AML-193 (cell line): ENCODE measurements around the gene PPP1R10.

Experiments
- DNase-seq, 2 experiments: peaks; one replicate each; lab custom pipeline; 2025; lab: John Stamatoyannopoulos, UW

PPP1R10 gene

DNA sequence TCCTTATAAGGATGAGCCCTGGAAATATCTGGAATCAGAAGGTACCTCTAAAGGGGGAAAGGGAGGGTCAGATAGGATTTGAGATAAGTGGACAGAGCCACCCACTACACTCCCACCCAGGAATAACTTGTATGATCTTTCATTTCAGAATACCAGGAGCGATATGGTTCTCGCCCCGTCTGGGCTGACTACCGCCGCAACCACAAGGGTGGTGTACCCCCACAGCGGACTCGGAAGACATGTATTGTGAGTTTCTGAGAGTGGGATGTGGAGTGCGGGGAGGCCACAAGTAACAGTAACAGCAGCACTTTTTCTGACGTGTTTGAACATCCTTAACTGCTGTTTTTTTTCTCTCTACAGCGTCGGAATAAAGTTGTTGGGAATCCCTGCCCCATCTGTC, 2.5 kb upstream of the PPP1R10 start:
- no peak for DNase-seq

DNA sequence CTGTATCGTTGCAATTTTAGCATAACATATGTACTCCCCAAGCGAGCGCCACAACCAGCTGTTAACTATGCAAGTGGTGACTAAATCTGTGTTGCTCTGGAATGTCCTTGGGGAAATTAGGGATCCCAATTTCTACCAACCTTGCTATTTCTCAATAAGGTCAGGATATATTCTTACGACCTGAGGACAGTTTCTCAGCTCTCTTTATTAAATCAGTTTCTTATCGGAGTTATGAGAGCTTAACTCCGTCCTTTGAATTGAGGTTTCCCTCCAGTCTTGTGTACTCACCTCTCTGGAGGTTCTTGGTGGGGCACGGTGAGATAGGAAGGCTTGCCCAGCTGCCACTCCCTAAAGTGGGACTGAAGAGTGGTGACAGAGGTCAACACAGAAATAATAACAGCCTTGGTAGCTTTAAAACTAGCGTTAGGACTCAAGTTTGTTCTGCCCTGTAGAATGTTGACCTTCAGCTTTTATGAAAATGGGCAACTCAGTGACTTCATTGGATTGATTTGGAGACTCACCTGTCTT, 1.3 kb upstream of the PPP1R10 start:
- DNase-seq, result peak in 1 of 2 experiments; percentile 19

DNA sequence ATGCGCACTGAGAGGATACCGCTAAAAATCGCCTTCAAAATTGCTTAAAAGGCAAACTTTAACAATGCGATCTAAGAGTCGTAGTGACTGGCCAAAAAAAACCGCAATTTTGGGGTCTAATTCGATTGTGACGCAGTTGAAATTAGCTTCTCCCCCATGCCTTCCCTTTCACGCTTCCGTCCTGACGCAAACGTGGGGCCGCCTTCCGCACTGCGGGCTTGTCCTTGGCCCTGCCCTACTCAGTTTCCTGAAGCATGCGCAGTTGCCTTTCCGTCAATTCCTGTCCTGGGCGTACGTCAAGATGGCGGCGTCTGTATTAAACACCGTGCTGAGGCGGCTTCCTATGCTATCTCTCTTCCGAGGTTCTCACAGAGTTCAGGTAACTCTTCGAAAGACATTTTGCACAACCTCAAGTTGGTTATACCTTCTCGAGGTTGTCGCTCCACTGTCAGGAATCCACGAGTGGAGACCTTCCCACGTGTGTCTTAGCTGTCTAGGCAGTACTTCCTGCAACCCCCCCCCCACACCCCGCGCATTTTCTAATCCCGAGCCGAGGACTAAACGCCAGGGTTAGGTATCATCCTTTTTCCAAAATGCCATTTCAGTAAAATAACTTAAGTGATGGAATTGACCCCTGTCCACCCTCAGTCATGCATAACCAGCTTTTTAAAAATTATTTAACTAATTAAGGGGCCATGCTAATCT, 674 bp upstream of the PPP1R10 start, which contains the start of gene MRPS18B:
MRPS18B (plus strand) TSS at position 276 of the 705 bp plus-strand sequence; CDS start at position 302, 26 bp downstream.
- DNase-seq, result peak; percentile 98 to 99

DNA sequence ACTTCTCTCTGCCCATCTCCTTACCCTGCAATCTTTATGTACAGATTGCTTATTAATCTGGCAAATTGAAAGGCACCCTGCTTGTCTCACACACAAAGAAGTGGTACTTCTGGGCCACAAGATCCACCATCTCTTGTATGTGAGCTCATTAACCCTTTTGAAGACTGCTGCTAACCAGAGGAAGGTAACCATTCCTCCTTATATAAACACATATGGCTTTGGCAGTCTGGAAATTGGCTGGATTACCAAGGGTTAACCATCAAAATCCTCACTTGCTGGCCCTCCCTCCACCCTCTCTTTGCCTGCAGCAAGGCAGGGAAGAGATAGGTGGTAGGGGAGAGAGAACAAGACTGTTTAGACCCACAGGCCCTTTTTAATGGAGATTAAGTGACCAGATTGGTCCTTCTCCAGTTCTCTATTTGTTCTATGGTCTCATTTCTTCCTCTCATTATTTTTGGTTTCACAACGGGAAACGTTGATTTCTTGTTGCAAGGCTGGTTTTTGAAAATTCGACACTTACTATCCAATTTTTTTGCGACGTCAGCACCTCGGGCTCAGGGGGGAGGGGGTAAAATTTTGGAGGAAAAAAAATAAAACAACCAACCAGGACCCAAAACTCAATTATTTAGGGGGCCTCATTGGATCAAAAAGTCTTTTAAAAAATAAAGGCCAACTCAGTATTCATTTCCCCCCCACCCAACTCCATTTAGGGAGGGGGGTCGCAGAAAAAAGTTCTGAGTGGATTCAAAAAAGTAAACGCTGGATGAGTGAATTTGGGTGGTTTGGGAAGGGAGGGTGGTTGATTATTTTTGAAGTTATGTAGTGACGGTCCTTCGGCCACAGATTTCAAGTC, 859 bp downstream of the PPP1R10 start:
- peak; percentile 50 to 61 for DNase-seq

DNA sequence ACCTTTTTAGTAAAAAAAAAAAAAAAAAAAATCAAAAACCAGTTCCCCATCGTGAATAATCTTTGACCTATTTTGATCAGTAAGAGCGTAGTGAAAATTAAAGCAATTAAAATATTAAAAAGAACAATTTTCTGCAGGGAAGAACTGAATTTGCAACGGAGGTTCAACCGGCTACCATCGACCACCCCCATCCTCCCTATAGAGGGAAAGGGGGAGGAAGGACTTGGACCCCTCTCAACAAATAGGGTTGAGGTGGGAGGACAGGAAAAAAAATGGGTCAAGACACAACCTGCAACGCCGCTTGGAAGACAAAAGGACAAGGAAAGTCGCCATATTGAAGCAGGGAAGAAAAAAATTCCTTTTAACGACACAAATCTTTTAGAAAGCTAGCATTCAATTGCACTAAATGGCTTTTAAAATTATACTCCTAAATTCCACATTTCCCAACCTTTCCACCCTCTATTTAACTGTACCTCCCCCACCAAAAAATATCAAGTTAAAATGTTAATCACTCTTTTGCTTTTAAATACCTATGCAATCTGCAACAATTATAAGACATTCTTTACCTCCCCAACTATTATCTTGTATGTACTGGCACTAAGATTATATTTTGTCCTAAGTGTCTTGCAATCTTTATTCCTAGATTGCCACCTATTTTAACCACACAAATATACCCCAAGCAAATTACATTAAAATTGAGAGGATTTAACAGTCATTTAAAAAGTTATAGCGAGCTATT, 1.7 kb downstream of the PPP1R10 start:
- peak; percentile 60 to 67 for DNase-seq

DNA sequence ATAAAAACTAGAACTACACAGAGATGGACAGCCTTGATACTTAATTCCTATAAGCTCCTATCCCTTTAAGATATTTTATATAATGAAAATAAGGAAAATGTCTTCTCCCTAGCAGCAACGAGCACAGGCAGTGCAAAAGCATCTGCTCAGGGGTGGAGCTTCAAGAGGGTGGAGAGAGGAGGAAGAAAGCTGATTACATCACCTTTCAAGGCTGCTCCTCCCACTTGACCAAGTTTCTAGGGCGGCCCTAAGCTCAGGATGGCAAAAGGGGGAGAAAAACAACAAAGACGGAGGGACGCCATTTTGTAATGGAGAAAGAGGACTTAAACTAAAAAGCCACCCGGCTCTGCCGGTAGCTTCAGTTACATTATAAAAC, 2.2 kb downstream of the PPP1R10 start:
- DNase-seq, result peak; percentile 99

DNA sequence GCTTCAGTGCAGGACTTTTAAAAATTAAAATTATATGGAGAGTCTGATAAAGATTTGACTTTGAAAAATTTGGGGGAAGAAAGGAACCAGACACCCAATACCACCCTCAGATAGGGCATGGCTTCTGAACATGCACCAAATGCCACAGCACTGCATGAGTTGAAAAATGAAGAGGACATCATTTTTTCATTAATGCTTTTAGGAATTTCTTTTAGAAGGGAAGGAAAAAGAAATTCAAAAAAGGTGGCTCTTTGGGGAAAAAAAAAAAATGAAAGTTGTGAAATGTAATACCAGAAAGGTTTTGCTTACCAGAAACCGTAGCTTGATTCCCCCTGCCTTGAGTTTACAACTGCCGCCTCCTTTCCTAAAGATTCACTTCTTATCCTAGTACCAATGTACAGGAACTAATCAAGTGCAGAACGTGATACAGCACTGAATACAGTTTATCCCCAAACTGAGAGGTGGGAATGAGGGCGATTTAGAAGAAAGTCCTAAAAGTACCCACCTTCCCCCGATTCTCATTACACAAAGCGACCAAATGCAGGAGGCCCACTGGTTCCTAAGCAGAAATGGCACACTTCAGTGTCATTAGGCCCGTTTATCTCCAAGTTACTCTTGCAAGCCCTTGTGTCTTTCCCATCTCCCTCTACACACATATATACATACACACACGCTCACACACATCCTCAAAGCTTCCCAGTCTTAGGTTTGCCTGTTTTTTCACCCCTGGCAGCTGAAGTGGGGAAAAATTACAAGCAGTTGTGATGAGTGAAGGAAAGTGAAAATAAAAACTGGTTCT, 2.8 kb downstream of the PPP1R10 start:
- DNase-seq, result no peak

DNA sequence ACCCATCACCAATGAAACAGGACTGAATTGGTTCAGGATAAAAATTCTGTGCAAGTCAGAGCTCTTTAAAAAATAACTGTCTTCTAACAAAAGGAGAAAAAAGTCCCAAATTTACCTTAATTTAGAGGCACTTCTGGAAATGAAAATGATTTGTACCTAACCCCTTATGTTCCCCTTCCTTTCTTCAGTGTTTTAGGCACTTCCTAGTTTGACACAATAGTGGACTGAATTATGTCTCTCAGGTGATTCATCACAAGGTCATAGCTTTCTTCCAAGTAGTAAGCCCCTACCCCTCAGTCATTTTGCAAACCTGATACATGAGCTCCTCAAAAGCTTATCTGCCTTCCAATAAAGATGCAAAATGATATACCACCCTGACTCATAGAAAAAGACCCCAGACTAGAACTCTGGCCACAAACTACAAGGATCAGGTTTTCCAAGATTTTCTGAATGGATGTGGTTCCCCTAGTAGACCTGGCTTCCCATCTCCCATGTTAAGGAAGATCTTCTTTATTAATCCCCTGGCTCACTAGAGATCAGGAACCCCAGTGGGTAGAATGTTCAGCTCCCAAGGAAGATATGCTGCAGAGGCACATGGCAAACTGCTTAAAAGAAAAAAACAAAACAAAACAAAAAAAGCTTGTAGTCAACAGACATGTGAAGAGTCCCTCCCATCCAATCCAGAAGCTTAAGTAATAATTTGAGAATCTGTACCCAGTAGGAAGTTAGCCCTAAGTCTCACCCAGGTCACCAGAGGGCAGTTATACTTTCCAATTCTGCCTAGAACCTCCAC, 3.6 kb downstream of the PPP1R10 start:
- peak; percentile 10 to 24 for DNase-seq

DNA sequence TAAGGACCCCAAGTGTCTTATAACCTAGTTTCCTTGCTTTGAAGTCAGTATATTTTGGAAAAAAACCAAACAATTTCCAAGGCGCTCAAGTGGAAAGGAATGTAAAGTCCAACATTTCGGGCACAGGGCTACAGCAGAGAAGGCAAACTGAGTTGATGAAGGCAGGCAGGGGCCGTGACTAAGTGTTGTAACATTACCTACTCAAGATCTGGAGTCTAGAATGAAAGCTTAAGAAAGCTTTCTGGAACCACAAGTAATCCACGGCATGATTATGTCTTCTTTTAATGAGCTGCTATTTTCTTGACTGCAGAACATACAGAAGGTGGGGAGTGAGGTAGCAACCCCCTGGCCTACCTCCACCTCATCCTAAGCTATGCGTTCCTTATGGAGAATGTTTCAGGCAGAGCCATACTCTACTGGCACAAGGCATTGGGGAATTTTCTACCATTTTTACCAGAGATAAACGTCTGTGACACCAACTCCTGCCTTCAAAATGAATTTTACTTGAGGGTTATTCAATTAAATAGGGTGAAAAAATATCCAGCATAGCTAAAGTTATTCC, 4.3 kb downstream of the PPP1R10 start:
- DNase-seq, result no peak

DNA sequence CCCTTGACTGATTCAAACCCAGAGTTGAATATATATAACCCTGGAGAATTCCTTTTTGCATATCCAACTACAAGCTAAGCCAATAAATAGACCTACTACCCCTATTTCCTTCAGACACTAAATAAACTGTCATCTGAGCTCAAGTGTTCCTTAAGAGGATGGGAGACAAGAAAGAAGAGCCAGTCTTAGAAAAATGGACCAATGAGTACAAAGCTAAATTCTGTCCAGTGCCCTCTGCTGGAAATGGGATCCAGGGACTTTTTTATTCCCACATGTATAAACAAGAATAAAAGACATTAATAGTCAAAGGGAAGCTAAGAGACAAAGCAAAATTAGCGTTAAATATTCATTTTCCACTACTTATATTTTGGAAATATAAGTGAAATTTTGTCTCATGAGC, 4.8 kb downstream of the PPP1R10 start:
- peak in 1 of 2 experiments; percentile 13 for DNase-seq

DNA sequence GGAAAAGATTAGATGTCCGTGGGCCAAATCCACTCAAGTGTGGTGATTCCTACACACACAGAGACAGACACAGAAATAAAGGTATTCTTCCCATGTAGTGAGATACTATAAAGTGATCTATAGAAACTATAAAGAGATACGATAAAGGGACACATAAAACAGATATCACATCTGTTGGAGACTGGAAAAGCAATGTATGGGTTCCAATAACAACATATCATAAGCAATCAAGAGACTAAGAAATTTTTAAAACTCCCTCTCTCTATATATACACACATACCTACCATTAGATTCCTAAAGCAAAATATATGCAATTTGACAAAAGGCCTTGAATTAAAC, 5.2 kb downstream of the PPP1R10 start:
- DNase-seq, result no peak

DNA sequence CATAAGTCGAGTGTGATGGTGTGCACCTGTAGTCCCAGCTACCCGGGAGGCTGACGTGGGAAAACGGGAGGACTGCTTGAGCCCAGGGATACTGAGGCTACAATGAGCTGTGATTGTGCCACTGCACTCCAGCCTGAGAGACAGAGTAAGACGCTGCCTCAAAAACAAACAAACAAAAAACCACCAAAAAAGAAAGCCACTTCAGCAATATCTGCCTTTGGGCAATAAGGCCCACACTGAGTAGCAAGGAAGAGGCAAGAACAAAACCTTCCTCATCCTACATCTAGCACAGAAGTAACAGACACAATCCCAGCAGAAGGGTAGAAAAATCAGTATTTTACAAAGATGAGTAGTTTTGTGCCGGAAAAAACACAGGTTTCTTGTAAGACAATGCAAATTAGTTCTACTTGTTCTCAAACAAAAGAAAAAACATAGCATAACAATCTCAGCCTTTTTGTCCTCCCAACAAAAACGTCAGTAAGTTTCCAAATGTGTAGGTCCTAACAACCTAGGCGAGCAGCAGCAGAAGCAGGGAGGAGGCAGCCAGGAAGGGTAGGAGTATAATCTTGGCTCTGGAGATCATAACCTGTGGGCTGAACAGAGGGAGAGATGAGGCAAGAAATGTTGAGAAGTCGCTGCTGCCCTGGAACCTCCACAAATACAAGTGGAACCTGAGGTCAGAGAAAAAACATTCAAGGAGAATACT, 5.7 kb downstream of the PPP1R10 start:
- no peak for DNase-seq

DNA sequence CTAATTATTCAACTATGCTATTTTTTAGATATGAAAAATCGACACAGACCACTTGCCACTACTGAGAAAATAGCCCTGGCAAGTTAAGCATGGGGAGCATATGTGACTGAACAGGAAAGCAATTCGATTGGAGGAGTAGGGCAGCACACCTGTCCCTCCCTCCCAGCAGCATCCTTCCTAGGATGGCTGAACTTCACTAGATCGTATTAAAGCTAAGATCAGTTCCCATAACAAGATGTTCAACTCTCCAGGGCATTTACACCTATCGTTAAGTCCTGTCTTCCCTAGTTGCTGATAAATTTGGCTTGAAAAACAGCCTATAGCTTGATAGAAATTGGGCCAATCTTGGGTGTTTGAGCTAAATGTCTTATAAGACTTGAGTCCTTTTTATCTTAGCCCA, 7.0 kb downstream of the PPP1R10 start:
- no peak for DNase-seq

DNA sequence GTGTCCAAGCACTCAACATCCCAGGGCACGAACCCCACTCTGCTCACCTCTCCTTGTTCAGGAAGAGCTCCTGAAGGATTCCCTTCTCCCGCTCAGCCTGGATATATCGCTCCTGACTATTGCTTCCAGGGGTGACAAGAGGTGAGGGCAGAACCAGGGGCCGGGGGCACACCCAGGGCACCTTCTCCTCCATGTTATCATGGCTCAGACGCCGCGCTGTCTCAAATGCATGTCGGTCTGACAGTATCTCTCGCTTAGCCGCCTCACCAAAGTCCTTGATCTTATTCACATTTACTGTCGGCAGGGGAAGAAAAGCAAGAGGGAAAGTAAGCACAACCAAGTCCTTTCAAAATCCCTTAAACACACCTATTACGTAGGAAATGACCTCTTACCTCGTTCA, 13.1 kb downstream of the PPP1R10 start:
- no peak for DNase-seq

DNA sequence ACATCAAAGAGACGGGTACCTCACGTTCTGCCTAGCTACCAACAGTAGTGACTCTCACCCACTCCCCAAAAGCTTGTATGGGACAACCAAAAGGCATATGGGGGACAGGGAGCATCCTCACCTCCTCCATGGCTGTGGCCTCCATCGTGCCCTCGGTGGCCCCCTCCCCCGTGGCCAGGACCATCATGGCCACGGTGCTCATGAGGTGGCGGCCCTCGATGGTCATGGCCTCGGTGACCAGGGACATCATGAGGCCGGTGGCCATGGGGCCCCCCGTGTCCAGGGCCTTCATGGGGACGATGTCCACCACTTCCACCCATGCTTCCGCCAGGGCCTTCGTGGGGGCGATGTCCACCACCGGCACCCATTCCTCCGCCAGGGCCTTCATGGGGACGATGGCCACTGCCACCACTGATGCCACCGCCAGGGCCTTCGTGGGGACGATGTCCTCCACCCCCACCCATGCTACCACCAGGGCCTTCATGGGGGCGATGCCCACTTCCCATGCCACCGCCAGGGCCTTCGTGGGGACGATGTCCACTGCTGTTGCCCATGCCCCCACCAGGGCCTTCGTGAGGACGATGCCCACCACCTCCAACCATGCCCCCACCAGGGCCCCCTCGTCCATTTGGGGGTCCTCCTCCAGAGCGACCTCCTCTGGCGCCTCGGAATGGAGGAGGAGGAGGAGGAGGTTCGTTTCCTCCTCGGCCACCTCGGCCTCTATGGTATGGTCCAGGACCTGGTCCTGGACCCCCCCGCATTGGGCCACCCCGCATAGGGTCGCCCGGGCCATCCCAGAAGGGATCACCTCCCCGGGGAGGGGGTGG, 15.0 kb downstream of the PPP1R10 start:
- DNase-seq, result no peak

DNA sequence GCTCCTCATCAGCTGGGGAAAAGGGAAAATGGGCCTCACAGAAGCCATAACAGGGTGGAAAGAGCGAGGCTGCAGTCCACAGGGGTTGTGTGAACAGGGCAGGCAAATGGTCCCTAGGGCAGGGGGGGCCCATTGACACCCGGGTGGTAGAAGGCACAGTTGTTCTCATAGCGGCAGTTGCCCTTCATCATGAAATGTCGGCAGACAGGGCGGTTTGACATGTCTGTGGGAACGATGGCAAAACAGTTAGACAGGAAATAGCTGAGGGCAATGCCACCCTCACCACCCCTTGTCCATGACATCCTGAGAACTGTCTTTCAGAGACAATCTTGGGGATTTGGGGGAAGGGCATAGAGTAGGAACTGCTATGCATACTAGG, 15.6 kb downstream of the PPP1R10 start:
- no peak for DNase-seq

DNA sequence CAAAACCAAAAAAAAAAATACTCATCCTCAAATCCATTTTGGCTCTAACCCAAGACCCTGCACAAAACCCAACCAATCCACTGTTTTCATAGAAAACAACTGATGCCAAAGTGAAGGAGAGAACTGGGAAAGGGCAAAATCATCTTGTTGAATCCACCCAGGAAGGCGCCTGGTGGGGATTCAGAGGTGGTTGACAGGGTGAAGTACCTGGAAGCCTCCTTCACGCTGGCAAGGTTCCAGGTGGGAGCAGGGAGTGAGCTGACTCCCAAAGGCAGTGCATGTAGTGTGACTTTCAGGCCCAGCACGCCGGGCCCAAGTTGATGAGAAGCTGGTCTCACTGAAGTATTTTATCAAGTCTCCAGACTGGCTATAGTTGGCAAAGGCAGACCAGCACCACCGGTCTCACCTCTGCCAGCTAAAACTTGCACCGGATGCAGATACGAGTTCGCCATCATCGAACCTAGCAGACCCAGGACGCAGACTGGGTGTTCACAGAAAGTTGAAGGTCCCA, 16.5 kb downstream of the PPP1R10 start:
- no peak for DNase-seq

DNA sequence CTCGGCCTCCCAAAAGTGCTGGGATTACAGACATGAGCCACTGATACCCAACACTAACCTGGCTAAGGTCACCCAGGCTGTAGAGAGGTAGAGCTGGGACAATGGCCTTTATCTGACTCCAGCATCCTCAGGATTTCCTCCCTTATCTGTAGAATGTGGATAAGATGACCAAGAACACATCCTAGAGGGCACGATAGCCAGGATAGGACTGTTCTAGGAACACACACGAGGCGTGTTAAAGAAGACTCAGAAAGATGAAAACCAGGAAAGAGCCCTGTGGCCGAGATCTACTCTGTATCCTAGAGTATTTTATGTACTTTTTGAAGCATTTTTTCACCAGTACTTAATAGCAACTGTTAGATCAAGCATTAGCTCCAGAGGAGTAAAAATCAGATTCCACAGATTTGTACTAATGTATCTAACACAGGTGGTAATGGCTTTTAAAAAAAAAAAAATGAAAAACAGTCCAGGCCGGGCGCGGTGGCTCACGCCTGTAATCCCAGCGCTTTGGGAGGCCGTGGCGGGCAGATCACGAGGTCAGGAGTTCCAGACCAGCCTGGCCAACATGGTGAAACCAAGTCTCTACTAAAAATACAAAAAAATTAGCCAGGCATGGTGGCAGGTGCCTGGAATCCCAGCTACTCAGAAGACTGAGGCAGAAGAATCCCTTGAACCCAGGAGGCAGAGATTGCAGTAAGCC, 17.3 kb downstream of the PPP1R10 start:
- DNase-seq, result no peak
